WTC11 (cell line): ENCODE results near the gene ESAM. TPM values are rescaled to one million over a fixed set of nuclear protein-coding genes. Genes with fewer than 3 reads are reported as not detected.

Experiments used
- ATAC-seq: fragments of 200-7000 bp; cut with Tn5 transposase; 2 replicates; pipeline ENCODE4 v1.10.0; 2021; ENCODE audit warnings: mild to moderate bottlenecking, moderate library complexity
- CTCF ChIA-PET: fragments of 300-600 bp; sonication (Branson Sonifier 250); formaldehyde crosslinking; loops from one replicate; lab custom pipeline; 2021; ENCODE audit warnings: antibody characterized with exemption; lab: Charles Lee
- POLR2A ChIA-PET: fragments of 350-600 bp; sonication (Branson Sonifier 250); formaldehyde crosslinking; loops from one replicate; lab custom pipeline; 2021; ENCODE audit warnings: antibody characterized with exemption; lab: Charles Lee
- DNase-seq: peaks from one replicate; pipeline ENCODE4 v3.0.0; 2021; ENCODE audit warnings: low spot score
- H3K27ac Mint-ChIP-seq: 2 replicates; pipeline ENCODE4 v1.8.0; 2021; ENCODE audit warnings: mixed read lengths
- H3K27me3 Mint-ChIP-seq: 2 replicates; pipeline ENCODE4 v1.8.0; 2021; ENCODE audit warnings: low read depth, mild to moderate bottlenecking, moderate library complexity, mixed read lengths
- H3K36me3 Mint-ChIP-seq: 2 replicates; pipeline ENCODE4 v1.8.0; 2021; ENCODE audit warnings: mixed read lengths
- H3K4me1 Mint-ChIP-seq: 2 replicates; pipeline ENCODE4 v1.8.0; 2022; ENCODE audit warnings: mixed read lengths
- H3K4me3 Mint-ChIP-seq: 2 replicates; pipeline ENCODE4 v1.8.0; 2021; ENCODE audit warnings: mild to moderate bottlenecking, moderate library complexity, mixed read lengths
- H3K9me3 Mint-ChIP-seq: 2 replicates; pipeline ENCODE4 v1.8.0; 2021; ENCODE audit warnings: mixed read lengths
- CTCF ChIP-seq: fragments of 200-600 bp; IDR thresholded peaks from 2 replicates; pipeline ENCODE4 v1.8.0; 2022; ENCODE audit warnings: antibody characterized with exemption
- EMX1 ChIP-seq: fragments of 250-450 bp; sonication (Bioruptor Pico); IDR thresholded peaks from 2 replicates; pipeline ENCODE4 v1.8.0; 2021; ENCODE audit warnings: mild to moderate bottlenecking
- ERG ChIP-seq: fragments of 250-450 bp; sonication (Bioruptor Pico); IDR thresholded peaks from 2 replicates; pipeline ENCODE4 v1.8.0; 2021; ENCODE audit warnings: mild to moderate bottlenecking
- ETV6 ChIP-seq: sonication (generic); formaldehyde crosslinking; IDR thresholded peaks from 2 replicates; pipeline ENCODE4 v1.8.1; 2022; ENCODE audit warnings: mild to moderate bottlenecking, missing genetic modification reagents
- FOXJ3 ChIP-seq: sonication (generic); formaldehyde crosslinking; IDR thresholded peaks from 2 replicates; pipeline ENCODE4 v1.9.0; 2021; ENCODE audit warnings: missing genetic modification reagents, mild to moderate bottlenecking, borderline replicate concordance
- GABPB1 ChIP-seq: sonication (generic); formaldehyde crosslinking; IDR thresholded peaks from 2 replicates; pipeline ENCODE4 v1.8.1; 2023; ENCODE audit warnings: mild to moderate bottlenecking, missing genetic modification reagents
- IRF1 ChIP-seq: sonication (generic); formaldehyde crosslinking; IDR thresholded peaks from 2 replicates; pipeline ENCODE4 v1.8.0; 2023; ENCODE audit warnings: missing genetic modification reagents
- KAT7 ChIP-seq: sonication (generic); formaldehyde crosslinking; IDR thresholded peaks from 2 replicates; pipeline ENCODE4 v1.8.1; 2023; ENCODE audit warnings: missing genetic modification reagents, mild to moderate bottlenecking, borderline replicate concordance
- MXD4 ChIP-seq: fragments of 250-450 bp; sonication (Bioruptor Pico); IDR thresholded peaks from 2 replicates; pipeline ENCODE4 v1.8.0; 2021; ENCODE audit warnings: mild to moderate bottlenecking, moderate library complexity, borderline replicate concordance
- NR1H2 ChIP-seq: sonication (generic); formaldehyde crosslinking; IDR thresholded peaks from 2 replicates; pipeline ENCODE4 v1.9.0; 2021; ENCODE audit warnings: mild to moderate bottlenecking, moderate library complexity, missing genetic modification reagents
- OVOL2 ChIP-seq: fragments of 250-450 bp; sonication (Bioruptor Pico); IDR thresholded peaks from 2 replicates; pipeline ENCODE4 v1.9.0; 2021; ENCODE audit warnings: mild to moderate bottlenecking, borderline replicate concordance
- PRRX2 ChIP-seq: fragments of 250-450 bp; sonication (Bioruptor Pico); IDR thresholded peaks from 2 replicates; pipeline ENCODE4 v1.8.0; 2021; ENCODE audit warnings: mild to moderate bottlenecking
- STAT6 ChIP-seq: sonication (generic); formaldehyde crosslinking; conservative IDR thresholded peaks from 2 replicates; pipeline ENCODE4 v1.8.1; 2023; ENCODE audit warnings: mild to moderate bottlenecking, low read depth, missing genetic modification reagents, moderate library complexity
- TCF7 ChIP-seq: sonication (generic); formaldehyde crosslinking; IDR thresholded peaks from 2 replicates; pipeline ENCODE4 v1.8.0; 2022; ENCODE audit warnings: mild to moderate bottlenecking, low read depth, missing genetic modification reagents, moderate library complexity
- TP53 ChIP-seq: sonication (generic); formaldehyde crosslinking; IDR thresholded peaks from 2 replicates; pipeline ENCODE4 v1.8.1; 2023; ENCODE audit warnings: mild to moderate bottlenecking, missing genetic modification reagents
- ZNF232 ChIP-seq: sonication (generic); formaldehyde crosslinking; IDR thresholded peaks from 2 replicates; pipeline ENCODE4 v1.8.0; 2022; ENCODE audit warnings: mild to moderate bottlenecking, missing genetic modification reagents
- ZNF317 ChIP-seq: sonication (generic); formaldehyde crosslinking; IDR thresholded peaks from 2 replicates; pipeline ENCODE4 v1.8.1; 2023; ENCODE audit warnings: low read depth, mild to moderate bottlenecking, moderate library complexity, missing genetic modification reagents, borderline replicate concordance
- ZNF532 ChIP-seq: fragments of 250-450 bp; sonication (Bioruptor Pico); IDR thresholded peaks from 2 replicates; pipeline ENCODE4 v1.9.0; 2021; ENCODE audit warnings: mild to moderate bottlenecking, borderline replicate concordance
- total RNA-seq: library from RNA; stranded (reverse); gene quantifications from 3 replicates; pipeline ENCODE4 v1.2.3, GENCODE V29; 2021

ESAM gene
- total RNA-seq, 1 experiment from 2014 or later = 0.48 TPM

GRCh38 chr11:124798991-124799347 lies 36.9 kb upstream of the ESAM start:
- DNase-seq = no peak
- TF ChIP-seq OVOL2 (CRISPR knock-in tag) = no peak
- TF ChIP-seq STAT6 = no peak
- TF ChIP-seq KAT7 (CRISPR knock-in tag) = no peak
- TF ChIP-seq TCF7 (CRISPR knock-in tag) = no peak
- POLR2A ChIA-PET = no interaction called here

GRCh38 chr11:124796312-124796711 lies 34.2 kb upstream of the ESAM start:
- Mint-ChIP-seq H3K36me3 (no peaks in the 10 kb centered on the region), H3K4me3 (no peak overlapping the region), H3K27me3 (no peaks in the 10 kb centered on the region), H3K27ac (no peak overlapping the region), H3K9me3 (no peaks in the 10 kb centered on the region), H3K4me1 (peaks cover 65% of the 10 kb centered on the region)
- ChIA-PET POLR2A (no interaction called here), CTCF (interaction anchor here (1.5 to 5.9 kb wide), 3 partner anchors 33 to 42 kb away, joined by 7 to 32 read pairs (median 10); no protein-coding TSS in a partner anchor)
- ATAC-seq (no peak), DNase-seq (no peak)
- TF ChIP-seq IRF1 (CRISPR knock-in tag) (no peak), ZNF232 (CRISPR knock-in tag) (no peak), PRRX2 (CRISPR knock-in tag) (no peak), CTCF (no peak), NR1H2 (no peak), TP53 (CRISPR knock-in tag) (no peak), MXD4 (CRISPR knock-in tag) (no peak), EMX1 (CRISPR knock-in tag) (no peak), GABPB1 (CRISPR knock-in tag) (no peak), ZNF317 (CRISPR knock-in tag) (no peak), ETV6 (CRISPR knock-in tag) (no peak), FOXJ3 (CRISPR knock-in tag) (no peak), ZNF532 (no peak), ERG (no peak)

More at GRCh38 chr11:124798991-124799347, 36.9 kb upstream of the ESAM start:
- no peaks in the 10 kb centered on the region for H3K36me3 Mint-ChIP-seq
- H3K9me3 Mint-ChIP-seq = no peaks in the 10 kb centered on the region
- peak overlapping the region; percentile 88 for H3K4me3 Mint-ChIP-seq
- ATAC-seq = no peak
- CTCF ChIA-PET = interaction anchor here (0.7 to 5.9 kb wide), 11 partner anchors 13 to 130 kb away, joined by 3 to 32 read pairs (median 6); partner anchors contain the start of genes ESAM and ROBO3
- peaks cover 43% of the 10 kb centered on the region for H3K4me1 Mint-ChIP-seq
- peak overlapping the region; percentile 54 for H3K27ac Mint-ChIP-seq
- no peaks in the 10 kb centered on the region; the same call in 1 of the 2 replicates for H3K27me3 Mint-ChIP-seq
